Measurements from ENCODE around the gene SLC45A2.

SLC45A2 gene

GRCh38 chr5:33939556-33940262, 44.8 kb downstream of the SLC45A2 start:
- TF ChIP-seq LEF1 (IDR thresholded peaks at IDR 0.05; ENCODE audit: borderline replicate concordance) (no peak), ELF4 (IDR thresholded peaks at IDR 0.05) (no peak), TARDBP (IDR thresholded peaks at IDR 0.05) (no peak), FOXM1 (IDR thresholded peaks at IDR 0.05; ENCODE audit: borderline replicate concordance) (no peak), BHLHE40 (IDR thresholded peaks at IDR 0.05; ENCODE audit: borderline replicate concordance) (no peak), NFRKB (IDR thresholded peaks at IDR 0.05) (no peak), FOXK2 (IDR thresholded peaks at IDR 0.05) (no peak), SP1 (IDR thresholded peaks at IDR 0.05) (no peak), L3MBTL2 (conservative IDR thresholded peaks at IDR 0.05) (no peak), ZNF384 (IDR thresholded peaks at IDR 0.05) (no peak)
- ChIA-PET CTCF (interaction anchor here (1.0 kb wide), 1 partner anchor 30 kb away, joined by 3 read pairs; no protein-coding TSS in a partner anchor), POLR2A (no interaction called here)
- DNase-seq (ENCODE audit: extremely low spot score) = no peak

- TF ChIP-seq FOXA1 (IDR thresholded peaks at IDR 0.05) (no peak), SUZ12 (IDR thresholded peaks at IDR 0.05) (no peak), PKNOX1 (IDR thresholded peaks at IDR 0.05) (no peak), ZNF384 (IDR thresholded peaks at IDR 0.05) (no peak), CTBP1 (IDR thresholded peaks at IDR 0.05; ENCODE audit: borderline replicate concordance) (no peak), FOXK2 (IDR thresholded peaks at IDR 0.05) (no peak), FOXM1 (IDR thresholded peaks at IDR 0.05; ENCODE audit: borderline replicate concordance) (no peak), BHLHE40 (IDR thresholded peaks at IDR 0.05; ENCODE audit: borderline replicate concordance) (no peak), ARNT (IDR thresholded peaks at IDR 0.05) (no peak), L3MBTL2 (conservative IDR thresholded peaks at IDR 0.05) (no peak), TARDBP (IDR thresholded peaks at IDR 0.05) (no peak), SP1 (IDR thresholded peaks at IDR 0.05) (no peak), NFRKB (IDR thresholded peaks at IDR 0.05) (no peak), HDGF (IDR thresholded peaks at IDR 0.05; ENCODE audit: borderline replicate concordance) (no peak)
- POLR2A ChIA-PET = no interaction called here
- CTCF ChIA-PET = interaction anchor here (1.0 kb wide), 1 partner anchor 31 kb away, joined by 3 read pairs; no protein-coding TSS in a partner anchor
- DNase-seq (ENCODE audit: extremely low spot score) = no peak
These were observed 45.6 kb downstream of the SLC45A2 start for GRCh38 chr5:33938881-33939280.

GRCh38 chr5:33938507-33938796, 46.0 kb downstream of the SLC45A2 start:
- DNase-seq (ENCODE audit: extremely low spot score) = no peak
- TF ChIP-seq SP1 (IDR thresholded peaks at IDR 0.05) (no peak), PKNOX1 (IDR thresholded peaks at IDR 0.05) (no peak), LEF1 (IDR thresholded peaks at IDR 0.05; ENCODE audit: borderline replicate concordance) (no peak), ZNF384 (IDR thresholded peaks at IDR 0.05) (no peak), L3MBTL2 (conservative IDR thresholded peaks at IDR 0.05) (no peak), NFRKB (IDR thresholded peaks at IDR 0.05) (no peak), FOXM1 (IDR thresholded peaks at IDR 0.05; ENCODE audit: borderline replicate concordance) (no peak), SUZ12 (IDR thresholded peaks at IDR 0.05) (no peak), CTBP1 (IDR thresholded peaks at IDR 0.05; ENCODE audit: borderline replicate concordance) (no peak), ELF4 (IDR thresholded peaks at IDR 0.05) (no peak), FOXA1 (IDR thresholded peaks at IDR 0.05) (no peak), TARDBP (IDR thresholded peaks at IDR 0.05) (no peak), HDGF (IDR thresholded peaks at IDR 0.05; ENCODE audit: borderline replicate concordance) (no peak), FOXK2 (IDR thresholded peaks at IDR 0.05) (no peak), BHLHE40 (IDR thresholded peaks at IDR 0.05; ENCODE audit: borderline replicate concordance) (no peak), ARNT (IDR thresholded peaks at IDR 0.05) (no peak)
- ChIA-PET CTCF (interaction anchor here (1.0 kb wide), 1 partner anchor 31 kb away, joined by 3 read pairs; no protein-coding TSS in a partner anchor), POLR2A (no interaction called here)

- ChIA-PET POLR2A (no interaction called here), CTCF (no interaction called here)
- DNase-seq (ENCODE audit: extremely low spot score) = no peak
- no peak for TF ChIP-seq FOXA1 (IDR thresholded peaks at IDR 0.05)
- TF ChIP-seq LEF1 (IDR thresholded peaks at IDR 0.05; ENCODE audit: borderline replicate concordance) = no peak
- TF ChIP-seq ZNF384 (IDR thresholded peaks at IDR 0.05) = no peak
- TF ChIP-seq HDGF (IDR thresholded peaks at IDR 0.05; ENCODE audit: borderline replicate concordance) = no peak
- no peak for TF ChIP-seq FOXK2 (IDR thresholded peaks at IDR 0.05)
- TF ChIP-seq CTBP1 (IDR thresholded peaks at IDR 0.05; ENCODE audit: borderline replicate concordance) = no peak
- no peak for TF ChIP-seq FOXM1 (IDR thresholded peaks at IDR 0.05; ENCODE audit: borderline replicate concordance)
These were observed 46.6 kb downstream of the SLC45A2 start for GRCh38 chr5:33937707-33938506.

GRCh38 chr5:33937017-33937706, 47.3 kb downstream of the SLC45A2 start:
- ChIA-PET POLR2A (no interaction called here), CTCF (no interaction called here)
- TF ChIP-seq SUZ12 (IDR thresholded peaks at IDR 0.05) (no peak), L3MBTL2 (conservative IDR thresholded peaks at IDR 0.05) (no peak), ZNF384 (IDR thresholded peaks at IDR 0.05) (no peak), PKNOX1 (IDR thresholded peaks at IDR 0.05) (no peak), FOXA1 (IDR thresholded peaks at IDR 0.05) (no peak), NFRKB (IDR thresholded peaks at IDR 0.05) (no peak), FOXK2 (IDR thresholded peaks at IDR 0.05) (no peak), FOXM1 (IDR thresholded peaks at IDR 0.05; ENCODE audit: borderline replicate concordance) (no peak), BHLHE40 (IDR thresholded peaks at IDR 0.05; ENCODE audit: borderline replicate concordance) (no peak), CTBP1 (IDR thresholded peaks at IDR 0.05; ENCODE audit: borderline replicate concordance) (no peak), SP1 (IDR thresholded peaks at IDR 0.05) (no peak), HDGF (IDR thresholded peaks at IDR 0.05; ENCODE audit: borderline replicate concordance) (no peak), TARDBP (IDR thresholded peaks at IDR 0.05) (no peak), ARNT (IDR thresholded peaks at IDR 0.05) (no peak), ELF4 (IDR thresholded peaks at IDR 0.05) (no peak), LEF1 (IDR thresholded peaks at IDR 0.05; ENCODE audit: borderline replicate concordance) (no peak)
- DNase-seq (ENCODE audit: extremely low spot score) = no peak

All from HEK293T (cell line).